OCI-LY1 (cell line): ENCODE measurements around the gene ORMDL3.

Source experiments
- H2AFZ ChIP-seq: fragments of 200-600 bp; sonication (generic), shearing (Covaris generic); 2 replicates; pipeline ENCODE4 v1.6.0; 2014; ENCODE audit warnings: antibody characterized with exemption, mild to moderate bottlenecking, low read length
- H3F3A ChIP-seq: fragments of 200-600 bp; sonication (generic), shearing (Covaris generic); 2 replicates; pipeline ENCODE4 v1.6.0; 2014; ENCODE audit warnings: mild to moderate bottlenecking, antibody characterized with exemption, low read length, moderate library complexity; ENCODE audit not compliant: insufficient read depth
- H3K27ac ChIP-seq: fragments of 200-600 bp; sonication (generic); 2 replicates; pipeline ENCODE4 v1.5.1; 2014; ENCODE audit warnings: low read length, mixed run types, mild to moderate bottlenecking, low read depth; ENCODE audit not compliant: poor library complexity, severe bottlenecking
- H3K27me3 ChIP-seq: fragments of 200-600 bp; sonication (generic); 2 replicates; pipeline ENCODE4 v1.6.0; 2014; ENCODE audit warnings: antibody characterized with exemption, mild to moderate bottlenecking, low read length, moderate library complexity; ENCODE audit not compliant: insufficient read depth
- H3K36me3 ChIP-seq: fragments of 200-600 bp; sonication (generic); 2 replicates; pipeline ENCODE4 v1.6.1; 2014; ENCODE audit warnings: mild to moderate bottlenecking, antibody characterized with exemption, low read length, moderate library complexity, mixed read lengths; ENCODE audit not compliant: insufficient read depth
- H3K4me1 ChIP-seq: fragments of 200-600 bp; sonication (generic); 2 replicates; pipeline ENCODE4 v1.5.1; 2014; ENCODE audit warnings: mild to moderate bottlenecking, low read length, moderate library complexity; ENCODE audit not compliant: insufficient read depth, severe bottlenecking
- H3K4me2 ChIP-seq: fragments of 200-600 bp; sonication (generic), shearing (Covaris generic); 2 replicates; pipeline ENCODE4 v1.6.1; 2014; ENCODE audit warnings: low read length
- H3K4me3 ChIP-seq: fragments of 200-600 bp; sonication (generic); 2 replicates; pipeline ENCODE4 v1.5.1; 2014; ENCODE audit warnings: low read length, low read depth, mild to moderate bottlenecking, mixed read lengths; ENCODE audit not compliant: poor library complexity, severe bottlenecking
- H3K79me2 ChIP-seq: fragments of 200-600 bp; shearing (Covaris generic); 2 replicates; pipeline ENCODE4 v1.6.1; 2016; ENCODE audit warnings: mixed run types, low read length, mixed read lengths; ENCODE audit not compliant: insufficient read depth
- H3K9ac ChIP-seq: fragments of 200-600 bp; sonication (generic), shearing (Covaris generic); 2 replicates; pipeline ENCODE4 v1.6.1; 2014; ENCODE audit warnings: mild to moderate bottlenecking, low read length, mixed read lengths
- H3K9me2 ChIP-seq: fragments of 200-600 bp; sonication (generic), shearing (Covaris generic); 2 replicates; pipeline ENCODE4 v1.6.1; 2014; ENCODE audit warnings: low read depth, mild to moderate bottlenecking, low read length, mixed read lengths
- H3K9me3 ChIP-seq: fragments of 200-600 bp; shearing (Covaris generic); 2 replicates; pipeline ENCODE4 v1.6.1; 2014; ENCODE audit warnings: low read length, mixed read lengths
- H4K20me1 ChIP-seq: fragments of 200-600 bp; sonication (generic), shearing (Covaris generic); 2 replicates; pipeline ENCODE4 v1.6.0; 2016; ENCODE audit warnings: mild to moderate bottlenecking, low read length; ENCODE audit not compliant: insufficient read depth
- EZH2 ChIP-seq: fragments of 200-600 bp; sonication (generic), shearing (Covaris generic); IDR thresholded peaks from 2 replicates; pipeline ENCODE4 v1.8.0; 2017; ENCODE audit warnings: borderline replicate concordance, mixed run types, mild to moderate bottlenecking, antibody characterized with exemption, low read length, moderate library complexity, mixed read lengths
- TF ChIP-seq, protein P1 (sequence below): fragments of 200-600 bp; sonication (generic), shearing (Covaris generic); IDR thresholded peaks from 2 replicates; pipeline ENCODE4 v1.5.1; 2017; ENCODE audit warnings: mild to moderate bottlenecking, antibody characterized with exemption, low read length, moderate library complexity, mixed read lengths

ORMDL3 gene

DNA sequence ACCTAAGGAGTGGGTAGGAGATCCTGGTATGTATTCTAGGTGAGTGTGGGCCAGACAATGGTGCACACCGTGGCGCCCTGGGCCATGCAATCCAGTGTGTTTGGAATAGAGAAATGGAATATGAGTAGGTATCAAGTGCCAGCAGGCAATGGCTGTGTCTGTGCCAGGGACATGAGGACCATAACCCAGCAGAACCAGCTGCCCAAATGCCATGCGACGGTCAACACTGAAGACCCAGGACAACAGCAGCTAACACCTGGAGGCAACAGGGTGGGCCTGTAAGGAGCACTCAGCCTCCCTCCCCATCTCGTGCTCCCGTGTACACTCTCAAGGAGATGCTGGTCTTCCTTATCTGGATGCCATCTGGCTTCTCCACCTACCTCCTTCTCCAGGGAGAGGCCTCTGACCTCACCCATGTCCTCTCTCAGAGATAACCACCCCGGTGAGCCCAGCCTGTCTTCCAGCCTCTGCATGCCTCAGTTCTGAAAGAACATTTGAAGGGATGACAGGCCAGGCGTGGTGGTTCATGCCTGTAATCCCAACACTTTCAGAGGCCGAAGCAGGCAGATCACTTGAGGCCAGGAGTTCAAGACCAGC lies 8.2 kb downstream of the ORMDL3 start:
- Histone ChIP-seq H3K4me3 (no peak overlapping the region), H3K27ac (no peak overlapping the region), H2AFZ (no peak overlapping the region), H3K79me2 (no peaks in the 10 kb centered on the region), H3K9ac (no peak overlapping the region), H3K9me3 (no peaks in the 10 kb centered on the region), H3K27me3 (no peaks in the 10 kb centered on the region), H3K4me2 (no peak overlapping the region), H3K4me1 (peaks cover 21% of the 10 kb centered on the region), H3F3A (no peaks in the 10 kb centered on the region), H4K20me1 (no peaks in the 10 kb centered on the region), H3K36me3 (peaks cover 69% of the 10 kb centered on the region), H3K9me2 (no peaks in the 10 kb centered on the region)
- TF ChIP-seq, protein P1, sequence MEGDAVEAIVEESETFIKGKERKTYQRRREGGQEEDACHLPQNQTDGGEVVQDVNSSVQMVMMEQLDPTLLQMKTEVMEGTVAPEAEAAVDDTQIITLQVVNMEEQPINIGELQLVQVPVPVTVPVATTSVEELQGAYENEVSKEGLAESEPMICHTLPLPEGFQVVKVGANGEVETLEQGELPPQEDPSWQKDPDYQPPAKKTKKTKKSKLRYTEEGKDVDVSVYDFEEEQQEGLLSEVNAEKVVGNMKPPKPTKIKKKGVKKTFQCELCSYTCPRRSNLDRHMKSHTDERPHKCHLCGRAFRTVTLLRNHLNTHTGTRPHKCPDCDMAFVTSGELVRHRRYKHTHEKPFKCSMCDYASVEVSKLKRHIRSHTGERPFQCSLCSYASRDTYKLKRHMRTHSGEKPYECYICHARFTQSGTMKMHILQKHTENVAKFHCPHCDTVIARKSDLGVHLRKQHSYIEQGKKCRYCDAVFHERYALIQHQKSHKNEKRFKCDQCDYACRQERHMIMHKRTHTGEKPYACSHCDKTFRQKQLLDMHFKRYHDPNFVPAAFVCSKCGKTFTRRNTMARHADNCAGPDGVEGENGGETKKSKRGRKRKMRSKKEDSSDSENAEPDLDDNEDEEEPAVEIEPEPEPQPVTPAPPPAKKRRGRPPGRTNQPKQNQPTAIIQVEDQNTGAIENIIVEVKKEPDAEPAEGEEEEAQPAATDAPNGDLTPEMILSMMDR: no peak
- no peak for TF ChIP-seq EZH2

DNA sequence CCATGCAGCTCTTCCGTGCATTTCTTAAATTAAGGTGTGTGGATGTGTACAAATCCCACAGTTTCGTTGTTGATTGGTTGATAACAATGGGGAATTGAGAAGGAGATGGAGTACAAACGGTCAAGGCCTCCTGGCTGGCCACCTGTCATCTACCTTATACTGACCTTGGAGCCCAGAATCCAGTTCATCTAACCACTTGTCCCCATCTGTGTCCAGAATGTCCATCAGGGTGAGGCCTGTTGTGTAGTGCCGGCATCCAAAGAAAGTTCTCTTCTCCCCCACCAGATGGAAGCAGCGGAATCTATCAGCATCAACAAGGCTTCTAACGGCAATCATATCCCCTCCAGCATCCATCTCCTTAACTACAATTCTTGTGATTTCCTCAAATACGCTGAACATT lies 10.5 kb downstream of the ORMDL3 start:
- TF ChIP-seq, protein P1: no peak
- no peak for TF ChIP-seq EZH2
- Histone ChIP-seq H2AFZ (no peak overlapping the region), H3K9me3 (no peaks in the 10 kb centered on the region), H3K27me3 (no peaks in the 10 kb centered on the region), H3K4me2 (no peak overlapping the region), H3K79me2 (no peaks in the 10 kb centered on the region), H4K20me1 (no peaks in the 10 kb centered on the region), H3F3A (no peaks in the 10 kb centered on the region), H3K27ac (no peak overlapping the region), H3K36me3 (peaks cover 61% of the 10 kb centered on the region), H3K9ac (no peak overlapping the region), H3K9me2 (no peaks in the 10 kb centered on the region), H3K4me3 (no peak overlapping the region), H3K4me1 (peaks cover 12% of the 10 kb centered on the region)

DNA sequence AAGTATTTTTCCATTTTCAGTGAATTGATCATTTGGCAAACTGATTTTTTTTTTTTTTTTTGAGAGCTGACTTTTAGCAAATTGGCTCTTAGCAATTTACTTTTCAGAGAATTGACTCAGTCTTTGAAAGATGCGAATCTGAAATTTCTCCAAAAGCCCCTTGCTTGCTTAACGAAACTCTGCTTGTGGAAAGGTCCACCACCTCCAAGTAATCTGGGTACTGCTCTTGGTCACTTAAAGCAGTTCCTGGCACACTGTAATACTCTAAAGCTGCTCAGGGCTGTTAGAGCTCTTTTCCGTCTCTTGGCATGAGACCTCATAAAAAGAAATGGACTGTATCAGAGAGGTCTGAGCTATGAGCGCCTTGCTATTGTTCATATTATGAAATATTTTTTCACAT lies 11.8 kb downstream of the ORMDL3 start:
- Histone ChIP-seq H3K4me1 (no peaks in the 10 kb centered on the region), H3K9me3 (no peaks in the 10 kb centered on the region), H3K9ac (no peak overlapping the region), H3K4me2 (no peak overlapping the region), H3K27me3 (no peaks in the 10 kb centered on the region), H3F3A (no peaks in the 10 kb centered on the region), H3K36me3 (peaks cover 61% of the 10 kb centered on the region), H2AFZ (no peak overlapping the region), H3K27ac (no peak overlapping the region), H3K79me2 (no peaks in the 10 kb centered on the region), H3K4me3 (no peak overlapping the region), H3K9me2 (no peaks in the 10 kb centered on the region), H4K20me1 (no peaks in the 10 kb centered on the region)
- TF ChIP-seq, protein P1: no peak
- no peak for TF ChIP-seq EZH2
